HL-60/S4 treated with phorbol 12-myristate 13-acetate at 8.2 ng/mL for 4 days and 3 days (cell line): ENCODE data around the gene ALG5.

Source experiments
- in situ Hi-C: fragments of 300-500 bp; cut with MboI; formaldehyde crosslinking; loops from 2 replicates; pipeline ENCODE4 v1.15.0; 2022; ENCODE audit warnings: low sequenced_read_pairs

Gene ALG5

DNA sequence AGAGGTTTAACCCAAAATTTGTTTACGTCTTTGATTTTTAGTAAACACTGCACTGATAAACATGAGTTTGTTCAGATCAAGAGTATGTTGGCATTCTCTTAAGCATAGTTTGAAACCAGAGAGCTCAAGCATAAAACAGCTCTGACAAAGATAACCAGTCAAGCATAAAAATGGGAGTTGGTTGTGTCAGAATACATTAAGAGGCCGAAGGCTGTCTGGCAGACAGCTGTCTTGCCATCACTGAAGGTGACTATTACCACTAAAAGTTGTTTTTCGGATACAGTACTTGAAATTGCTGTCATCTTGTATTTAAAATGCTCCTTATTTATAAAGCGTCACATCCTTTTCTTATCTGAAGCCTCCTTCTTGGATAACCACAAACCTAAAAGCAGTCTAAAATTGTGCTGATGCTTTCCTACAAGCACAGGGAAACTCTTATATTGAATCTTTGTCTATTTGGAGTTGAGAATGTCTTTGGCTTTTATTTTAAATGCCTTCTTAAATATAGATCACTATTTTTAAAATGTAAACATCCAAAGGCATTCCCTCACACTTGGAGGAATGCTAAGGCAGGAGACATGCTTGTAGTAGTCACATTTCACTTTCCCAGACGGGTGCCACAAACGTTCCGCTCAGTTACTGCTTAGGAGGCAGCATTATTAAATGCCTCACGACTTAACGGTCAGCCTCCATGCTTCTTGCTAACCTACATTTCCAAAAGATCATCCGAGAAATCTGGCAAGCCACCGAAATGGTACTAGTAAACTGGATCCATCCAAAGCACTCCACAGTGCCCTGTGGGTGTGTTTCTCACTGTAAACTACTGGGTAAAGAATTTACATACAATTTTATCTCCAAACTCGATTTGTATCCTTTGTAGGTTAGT is 80.7 kb downstream of the ALG5 start:
- in situ Hi-C loops = no loop called here

- in situ Hi-C loops = no loop called here
Measured at GRCh38 chr13:36917311-36917710, 81.8 kb downstream of the ALG5 start.

DNA sequence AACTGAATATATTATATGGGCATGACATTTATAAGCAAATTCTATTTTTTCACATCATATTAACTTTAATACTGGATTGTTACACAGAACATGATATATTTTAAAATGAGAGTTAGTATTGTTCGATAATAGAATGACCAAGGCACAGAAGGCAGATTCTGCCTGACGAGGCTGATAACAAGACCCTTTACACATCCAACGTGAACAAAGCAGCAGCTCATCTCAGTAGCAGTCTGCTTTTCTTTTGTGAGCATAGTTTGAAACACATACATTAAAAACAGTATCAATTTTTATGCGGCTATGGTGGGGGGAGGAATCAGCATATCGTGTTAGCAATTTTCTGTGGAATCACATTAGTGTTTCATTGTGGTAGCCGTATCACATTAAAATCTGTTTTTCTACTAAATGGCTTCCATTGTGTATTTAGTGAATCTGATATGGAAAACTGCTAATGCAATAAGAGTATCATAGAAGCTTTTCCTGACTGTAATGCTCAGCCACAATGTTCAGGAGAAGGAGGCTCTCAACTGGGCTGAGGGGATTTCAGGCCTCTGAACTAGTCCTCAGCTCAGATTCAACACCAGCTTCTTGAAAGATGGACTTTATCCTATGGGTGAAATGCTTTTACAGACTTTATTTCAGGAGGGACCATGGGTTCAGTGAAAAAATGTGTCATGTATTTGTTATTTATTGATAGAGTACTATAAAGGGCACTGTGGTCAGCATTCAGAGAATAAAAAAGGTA is 83.1 kb downstream of the ALG5 start:
- in situ Hi-C loops = no loop called here

GRCh38 chr13:36915106-36915505 is 84.0 kb downstream of the ALG5 start:
- in situ Hi-C loops = no loop called here

- in situ Hi-C loops = no loop called here
Measured at GRCh38 chr13:36914648-36915047, 84.5 kb downstream of the ALG5 start.

- in situ Hi-C loops = no loop called here
Measured at GRCh38 chr13:36913463-36913862, 85.7 kb downstream of the ALG5 start.

DNA sequence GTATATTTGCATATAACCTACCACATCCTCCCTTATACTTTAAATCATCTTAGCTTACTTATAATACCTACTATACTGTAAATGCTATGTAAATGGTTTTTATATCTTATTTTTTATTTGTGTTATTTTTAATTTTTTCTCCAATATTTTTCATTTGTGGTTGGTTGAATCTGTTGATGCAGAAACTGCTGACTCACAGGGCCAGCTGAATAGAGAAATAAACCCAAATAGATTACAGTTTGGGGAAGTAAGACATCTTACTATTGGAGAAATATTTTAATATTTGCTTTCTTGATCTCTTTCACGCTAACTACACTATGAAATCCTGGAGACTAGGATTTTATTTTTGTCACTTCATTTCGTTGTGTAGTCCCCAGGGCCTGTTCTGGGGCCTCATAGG is 86.2 kb downstream of the ALG5 start:
- in situ Hi-C loops = no loop called here

- in situ Hi-C loops = no loop called here
Measured at GRCh38 chr13:36912369-36912768, 86.8 kb downstream of the ALG5 start.

- in situ Hi-C loops = no loop called here
Measured at GRCh38 chr13:36910545-36910944, 88.6 kb downstream of the ALG5 start.

GRCh38 chr13:36907821-36908220 is 91.3 kb downstream of the ALG5 start:
- in situ Hi-C loops = no loop called here

DNA sequence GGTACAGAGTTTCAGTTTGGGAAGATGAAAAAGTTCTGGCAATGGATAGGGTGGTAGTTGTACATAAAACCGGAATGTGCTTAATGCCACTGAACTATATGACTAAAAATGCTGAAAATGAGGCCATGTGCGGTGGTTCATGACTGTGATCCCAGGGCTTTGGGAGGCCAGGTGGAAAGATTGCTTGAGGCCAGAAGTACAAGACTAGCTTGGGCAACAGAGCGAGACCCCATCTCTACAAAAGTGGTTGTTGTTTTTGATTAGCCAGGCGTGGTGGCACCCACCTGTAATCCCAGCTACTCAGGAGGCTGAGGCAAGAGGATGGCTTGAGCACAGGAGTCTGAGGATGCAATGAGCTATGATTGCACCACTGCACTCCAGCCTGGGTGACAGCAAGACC is 91.9 kb downstream of the ALG5 start:
- in situ Hi-C loops = no loop called here

- in situ Hi-C loops = no loop called here
Measured at GRCh38 chr13:36905944-36906343, 93.2 kb downstream of the ALG5 start.

- in situ Hi-C loops = no loop called here
Measured at GRCh38 chr13:36903925-36904595, 95.1 kb downstream of the ALG5 start.
